OCI-LY3 (cell line): ENCODE data around the gene GPATCH1.

ENCODE experiments used
- EZH2phosphoT487 ChIP-seq: fragments of 200-600 bp; shearing (Covaris generic); IDR thresholded peaks from 2 replicates; pipeline ENCODE4 v1.6.1; 2018; ENCODE audit warnings: antibody characterized with exemption, mixed run types, low read depth
- TF ChIP-seq, protein P1 (sequence below): fragments of 200-600, 300-600 bp; sonication (generic); IDR thresholded peaks from 2 replicates; pipeline ENCODE4 v1.5.1; 2014; ENCODE audit warnings: antibody characterized with exemption, low read length, low read depth

GRCh38 chr19:33171916-33172359 is 91.0 kb downstream of the GPATCH1 start:
- TF ChIP-seq, protein P1, sequence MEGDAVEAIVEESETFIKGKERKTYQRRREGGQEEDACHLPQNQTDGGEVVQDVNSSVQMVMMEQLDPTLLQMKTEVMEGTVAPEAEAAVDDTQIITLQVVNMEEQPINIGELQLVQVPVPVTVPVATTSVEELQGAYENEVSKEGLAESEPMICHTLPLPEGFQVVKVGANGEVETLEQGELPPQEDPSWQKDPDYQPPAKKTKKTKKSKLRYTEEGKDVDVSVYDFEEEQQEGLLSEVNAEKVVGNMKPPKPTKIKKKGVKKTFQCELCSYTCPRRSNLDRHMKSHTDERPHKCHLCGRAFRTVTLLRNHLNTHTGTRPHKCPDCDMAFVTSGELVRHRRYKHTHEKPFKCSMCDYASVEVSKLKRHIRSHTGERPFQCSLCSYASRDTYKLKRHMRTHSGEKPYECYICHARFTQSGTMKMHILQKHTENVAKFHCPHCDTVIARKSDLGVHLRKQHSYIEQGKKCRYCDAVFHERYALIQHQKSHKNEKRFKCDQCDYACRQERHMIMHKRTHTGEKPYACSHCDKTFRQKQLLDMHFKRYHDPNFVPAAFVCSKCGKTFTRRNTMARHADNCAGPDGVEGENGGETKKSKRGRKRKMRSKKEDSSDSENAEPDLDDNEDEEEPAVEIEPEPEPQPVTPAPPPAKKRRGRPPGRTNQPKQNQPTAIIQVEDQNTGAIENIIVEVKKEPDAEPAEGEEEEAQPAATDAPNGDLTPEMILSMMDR: no peak
- TF ChIP-seq EZH2phosphoT487: no peak
